Lower leg skin (tissue), 3 donors: ENCODE measurements around the gene TCN2.

ENCODE experiments used
- CTCF ChIP-seq, 3 donors: fragments of 450-650 bp; IDR thresholded peaks; one replicate each; pipeline ENCODE4 v1.5.1; 2016; ENCODE audit warnings: antibody characterized with exemption in 3 of 3, mild to moderate bottlenecking in 3 of 3, moderate library complexity in 2 of 3
- POLR2A ChIP-seq, 2 donors: fragments of 450-650 bp; IDR thresholded peaks; one replicate each; pipeline ENCODE4 v1.6.1; 2016 to 2017; ENCODE audit warnings: antibody characterized with exemption in 2 of 2, mild to moderate bottlenecking in 1 of 2, moderate library complexity in 1 of 2

GRCh38 chr22:30610299-30610698, 3.3 kb downstream of the TCN2 start:
- TF ChIP-seq CTCF (IDR thresholded peaks at IDR 0.05) (no peak), POLR2A (IDR thresholded peaks at IDR 0.05) (no peak)
